ENCODE results near the gene RPP25L.

The RPP25L gene

DNA sequence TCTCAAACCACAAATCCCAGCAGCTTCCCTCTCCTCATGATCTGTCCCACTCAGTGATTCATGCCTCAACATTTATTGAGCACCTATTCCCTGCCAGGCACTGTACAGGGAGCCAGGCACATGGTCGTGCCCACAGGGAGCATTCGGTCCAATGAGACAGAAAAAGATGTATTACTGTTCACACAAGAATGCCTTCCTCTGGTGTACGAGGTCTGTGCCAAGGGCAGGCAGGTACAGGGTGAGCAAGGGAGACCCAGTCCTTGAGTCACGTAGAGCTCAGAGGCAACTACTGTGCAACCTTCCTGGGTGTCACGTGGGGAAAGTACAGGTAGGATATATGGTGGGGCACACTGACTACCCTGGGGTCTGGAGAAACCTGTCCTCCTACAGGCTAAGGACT lies 26.9 kb downstream of the RPP25L start:
- CTCF ChIA-PET = interaction anchor here (0.9 to 1.5 kb wide), 3 partner anchors 37 to 206 kb away, joined by 4 to 9 read pairs (median 4); no protein-coding TSS in a partner anchor
- no peak for DNase-seq (ENCODE audit: low spot score)
- TF ChIP-seq, protein P1, sequence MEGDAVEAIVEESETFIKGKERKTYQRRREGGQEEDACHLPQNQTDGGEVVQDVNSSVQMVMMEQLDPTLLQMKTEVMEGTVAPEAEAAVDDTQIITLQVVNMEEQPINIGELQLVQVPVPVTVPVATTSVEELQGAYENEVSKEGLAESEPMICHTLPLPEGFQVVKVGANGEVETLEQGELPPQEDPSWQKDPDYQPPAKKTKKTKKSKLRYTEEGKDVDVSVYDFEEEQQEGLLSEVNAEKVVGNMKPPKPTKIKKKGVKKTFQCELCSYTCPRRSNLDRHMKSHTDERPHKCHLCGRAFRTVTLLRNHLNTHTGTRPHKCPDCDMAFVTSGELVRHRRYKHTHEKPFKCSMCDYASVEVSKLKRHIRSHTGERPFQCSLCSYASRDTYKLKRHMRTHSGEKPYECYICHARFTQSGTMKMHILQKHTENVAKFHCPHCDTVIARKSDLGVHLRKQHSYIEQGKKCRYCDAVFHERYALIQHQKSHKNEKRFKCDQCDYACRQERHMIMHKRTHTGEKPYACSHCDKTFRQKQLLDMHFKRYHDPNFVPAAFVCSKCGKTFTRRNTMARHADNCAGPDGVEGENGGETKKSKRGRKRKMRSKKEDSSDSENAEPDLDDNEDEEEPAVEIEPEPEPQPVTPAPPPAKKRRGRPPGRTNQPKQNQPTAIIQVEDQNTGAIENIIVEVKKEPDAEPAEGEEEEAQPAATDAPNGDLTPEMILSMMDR (conservative IDR thresholded peaks at IDR 0.05; ENCODE audit: low read depth) = no peak
- POLR2A ChIA-PET (ENCODE audit: low non-redundant PET) = no interaction called here
- no peak overlapping the region for H3K27ac ChIP-seq

DNA sequence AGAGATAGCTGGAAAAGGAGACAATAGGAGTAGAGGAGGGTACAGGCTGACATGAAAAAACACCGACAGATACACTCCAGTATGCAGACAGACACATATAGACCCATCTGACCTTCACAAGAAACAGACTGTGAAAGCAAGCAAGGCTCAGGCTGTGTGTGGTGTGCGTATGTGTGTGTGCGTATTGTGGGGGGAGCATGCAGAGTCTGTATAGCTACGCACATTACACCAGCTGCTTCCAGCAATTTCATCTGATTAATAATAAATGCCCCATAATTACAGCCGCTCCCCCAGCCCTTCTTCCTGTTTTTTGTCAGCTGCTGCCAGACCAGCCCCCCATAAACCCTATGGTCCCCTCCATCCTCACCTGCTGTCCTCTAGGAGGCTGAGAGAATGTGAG lies 29.1 kb downstream of the RPP25L start:
- CTCF ChIA-PET = interaction anchor here (0.6 to 1.7 kb wide), 5 partner anchors 9 to 678 kb away, joined by 4 to 6 read pairs (median 5); no protein-coding TSS in a partner anchor
- no peak for DNase-seq (ENCODE audit: low spot score)
- no peak overlapping the region for H3K27ac ChIP-seq
- TF ChIP-seq, protein P1 (conservative IDR thresholded peaks at IDR 0.05; ENCODE audit: low read depth) = no peak
- POLR2A ChIA-PET (ENCODE audit: low non-redundant PET) = no interaction called here

DNA sequence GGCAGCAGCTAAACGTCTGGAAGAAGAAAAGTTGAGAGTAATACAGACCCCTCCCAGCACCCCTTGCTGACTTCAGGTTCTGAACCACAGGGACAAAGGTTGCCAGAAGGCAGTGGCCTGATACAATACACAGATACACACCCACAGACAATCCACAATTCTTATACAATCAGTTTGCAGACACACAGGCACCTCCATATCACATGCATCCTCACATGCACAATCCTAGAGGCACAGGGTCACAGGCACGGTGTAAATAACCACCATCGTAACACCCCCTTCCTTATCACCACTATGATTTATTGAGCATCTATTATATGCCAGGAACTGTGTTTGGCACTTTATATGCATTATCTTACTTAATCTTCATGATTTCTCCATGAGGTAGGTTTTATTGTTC lies 30.6 kb downstream of the RPP25L start:
- CTCF ChIA-PET = interaction anchor here (0.6 to 1.1 kb wide), 4 partner anchors 11 to 125 kb away, joined by 3 to 9 read pairs (median 4); no protein-coding TSS in a partner anchor
- no peak overlapping the region for H3K27ac ChIP-seq
- POLR2A ChIA-PET (ENCODE audit: low non-redundant PET) = no interaction called here
- no peak for DNase-seq (ENCODE audit: low spot score)
- TF ChIP-seq, protein P1 (conservative IDR thresholded peaks at IDR 0.05; ENCODE audit: low read depth) = no peak

DNA sequence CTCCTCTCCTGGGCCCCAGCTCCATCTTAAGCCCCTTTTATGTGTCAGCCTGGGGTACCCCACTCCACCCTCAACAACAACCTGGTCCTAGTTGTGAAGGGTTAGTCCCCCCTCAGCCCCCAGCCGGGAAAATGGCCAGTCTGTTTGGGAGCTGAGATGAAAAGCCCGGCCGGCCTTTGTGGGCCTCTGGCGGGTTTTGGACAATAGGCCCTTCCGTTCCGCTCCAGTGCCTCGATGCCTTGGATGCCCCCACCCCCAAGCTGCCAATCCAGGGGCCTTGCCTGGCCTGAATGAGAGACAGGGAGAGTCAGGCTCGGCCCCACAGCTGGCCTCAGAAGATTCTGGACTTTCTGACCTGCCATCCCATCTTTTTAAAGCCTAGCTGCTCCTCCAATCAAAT lies 31.5 kb downstream of the RPP25L start:
- DNase-seq (ENCODE audit: low spot score) = no peak
- TF ChIP-seq, protein P1 (conservative IDR thresholded peaks at IDR 0.05; ENCODE audit: low read depth) = no peak
- CTCF ChIA-PET = interaction anchor here (0.5 to 1.8 kb wide), 6 partner anchors 11 to 755 kb away, joined by 4 to 9 read pairs (median 7); no protein-coding TSS in a partner anchor
- POLR2A ChIA-PET (ENCODE audit: low non-redundant PET) = no interaction called here
- no peak overlapping the region for H3K27ac ChIP-seq

DNA sequence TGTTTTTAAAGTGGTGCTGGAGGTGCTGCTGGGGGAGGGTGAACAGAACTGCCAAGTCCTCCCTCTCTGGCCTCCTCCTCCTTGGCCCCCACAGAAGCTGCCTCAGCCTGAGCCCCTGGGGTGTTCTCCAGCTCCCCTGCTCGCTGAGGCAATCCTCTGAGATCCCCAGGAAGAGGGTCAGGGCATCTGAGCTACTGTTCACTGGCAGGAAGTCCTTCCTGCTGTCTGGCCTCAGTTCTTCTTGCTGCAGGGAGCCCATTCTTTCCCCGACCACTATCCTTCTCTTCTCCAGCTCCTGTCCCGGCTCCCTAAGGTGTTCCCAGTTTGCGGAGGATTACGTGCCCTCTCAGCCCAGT lies 32.1 kb downstream of the RPP25L start:
- ChIA-PET POLR2A (ENCODE audit: low non-redundant PET) (no interaction called here), CTCF (interaction anchor here (0.5 to 1.8 kb wide), 4 partner anchors 11 to 755 kb away, joined by 6 to 9 read pairs (median 8); no protein-coding TSS in a partner anchor)
- TF ChIP-seq, protein P1 (conservative IDR thresholded peaks at IDR 0.05; ENCODE audit: low read depth) = no peak
- no peak overlapping the region for H3K27ac ChIP-seq
- DNase-seq (ENCODE audit: low spot score) = no peak

DNA sequence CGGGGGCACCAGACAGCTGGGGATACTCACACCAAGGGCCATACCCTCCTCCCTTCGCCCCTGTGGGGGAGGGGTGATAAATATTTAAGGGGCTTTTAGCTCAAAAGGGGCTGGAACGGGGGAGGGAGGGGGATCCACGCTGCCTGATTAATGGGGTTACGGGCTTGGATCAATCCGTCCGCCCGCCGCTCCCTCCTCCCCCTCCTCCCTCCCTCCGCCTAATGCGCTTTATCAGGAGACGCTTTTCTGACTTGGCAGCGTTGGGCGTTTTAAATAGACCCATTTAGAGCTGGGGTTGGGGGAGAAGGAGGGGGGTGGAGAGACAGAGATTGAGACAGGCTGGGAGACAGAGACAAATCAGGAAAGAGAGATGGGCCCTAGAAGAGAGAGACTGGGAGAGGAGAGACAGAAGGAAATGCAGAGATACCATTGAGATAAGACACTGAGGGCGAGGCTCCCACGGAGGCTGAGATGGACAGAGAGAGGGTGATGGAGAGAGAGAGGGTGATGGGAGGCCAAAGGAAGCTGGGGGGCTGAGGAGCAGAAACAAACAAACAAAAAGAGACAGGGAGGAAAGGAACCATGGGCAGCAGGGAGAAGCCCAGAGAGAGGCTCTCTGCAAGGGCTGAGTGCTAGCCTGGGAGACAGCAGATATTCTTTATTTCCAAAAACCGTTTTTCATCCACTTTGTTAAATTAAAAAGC lies 32.6 kb downstream of the RPP25L start:
- POLR2A ChIA-PET (ENCODE audit: low non-redundant PET) = no interaction called here

More for the DNA sequence above, 32.6 kb downstream of the RPP25L start:
- TF ChIP-seq, protein P1 (conservative IDR thresholded peaks at IDR 0.05; ENCODE audit: low read depth) = no peak
- no peak for DNase-seq (ENCODE audit: low spot score)
- H3K27ac ChIP-seq = no peak overlapping the region
- CTCF ChIA-PET = interaction anchor here (0.6 to 1.8 kb wide), 4 partner anchors 12 to 203 kb away, joined by 3 to 8 read pairs (median 7); no protein-coding TSS in a partner anchor
